HG03196 (cell line): Measurements from ENCODE around the gene SGSM1.

ENCODE experiments used
- ATAC-seq: cut with Tn5 transposase; IDR thresholded peaks from one replicate; pipeline ENCODE4 v1.9.1; 2021; ENCODE audit not compliant: unreplicated experiment

The SGSM1 gene

DNA sequence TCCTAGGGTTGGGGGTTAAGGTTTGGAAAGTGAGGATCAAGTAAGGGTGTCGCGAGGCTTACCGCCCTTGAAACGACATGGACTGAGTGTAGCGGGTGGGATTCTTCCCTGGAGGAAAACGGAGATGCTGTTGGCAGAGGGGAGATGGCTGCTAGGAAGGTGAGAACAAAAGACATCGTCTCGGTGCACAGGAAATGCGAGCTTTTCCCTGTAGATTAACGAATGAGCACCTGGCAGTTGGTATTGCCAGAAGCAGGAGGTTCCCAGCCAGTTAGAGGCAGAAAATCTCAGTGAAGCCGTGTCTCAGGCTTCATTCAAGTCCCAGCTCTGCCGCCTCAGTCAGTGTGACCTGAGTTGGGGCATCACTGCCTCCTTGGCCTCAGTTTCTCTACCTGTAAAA, 141.9 kb downstream of the SGSM1 start:
- no peak for ATAC-seq

DNA sequence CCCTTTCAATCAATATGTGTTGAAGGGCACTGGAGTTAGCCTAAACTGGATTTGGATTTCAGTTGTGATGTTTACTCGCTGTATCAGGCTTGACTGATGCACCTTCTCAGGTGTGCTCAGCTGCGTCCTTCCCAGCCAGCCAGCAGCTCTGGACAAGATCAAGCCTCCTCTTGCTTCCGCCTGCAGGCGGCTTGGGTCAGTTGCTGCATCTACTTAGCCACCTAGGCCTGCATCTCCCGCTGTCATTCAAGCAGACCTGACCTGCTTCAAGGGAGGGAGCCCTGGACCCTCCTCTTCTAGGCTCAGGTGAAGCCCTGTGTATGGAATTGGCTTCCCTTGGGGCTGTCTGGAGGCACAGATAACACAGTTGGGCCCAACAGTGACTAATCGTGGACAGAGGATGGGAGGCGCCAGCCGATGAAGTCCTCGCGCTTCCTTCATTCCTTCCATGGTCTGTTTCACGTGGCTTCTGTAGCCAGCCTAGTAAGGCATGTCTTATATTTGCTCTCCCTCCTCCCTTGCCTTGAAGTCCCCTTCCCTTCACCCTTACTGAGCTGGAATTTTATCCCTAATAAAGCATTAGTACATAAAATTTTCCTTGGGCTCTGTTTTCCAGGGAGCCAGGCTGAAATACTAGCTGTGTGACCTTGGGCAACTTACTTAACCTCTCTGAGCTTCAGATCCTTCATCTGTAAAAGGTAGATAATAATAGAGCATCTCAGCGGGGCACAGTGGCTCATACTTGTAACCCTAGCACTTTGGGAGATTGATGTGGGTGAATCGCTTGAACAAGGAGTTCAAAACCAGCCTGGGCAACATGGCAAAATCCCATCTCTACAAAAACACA, 142.6 kb downstream of the SGSM1 start:
- no peak for ATAC-seq

DNA sequence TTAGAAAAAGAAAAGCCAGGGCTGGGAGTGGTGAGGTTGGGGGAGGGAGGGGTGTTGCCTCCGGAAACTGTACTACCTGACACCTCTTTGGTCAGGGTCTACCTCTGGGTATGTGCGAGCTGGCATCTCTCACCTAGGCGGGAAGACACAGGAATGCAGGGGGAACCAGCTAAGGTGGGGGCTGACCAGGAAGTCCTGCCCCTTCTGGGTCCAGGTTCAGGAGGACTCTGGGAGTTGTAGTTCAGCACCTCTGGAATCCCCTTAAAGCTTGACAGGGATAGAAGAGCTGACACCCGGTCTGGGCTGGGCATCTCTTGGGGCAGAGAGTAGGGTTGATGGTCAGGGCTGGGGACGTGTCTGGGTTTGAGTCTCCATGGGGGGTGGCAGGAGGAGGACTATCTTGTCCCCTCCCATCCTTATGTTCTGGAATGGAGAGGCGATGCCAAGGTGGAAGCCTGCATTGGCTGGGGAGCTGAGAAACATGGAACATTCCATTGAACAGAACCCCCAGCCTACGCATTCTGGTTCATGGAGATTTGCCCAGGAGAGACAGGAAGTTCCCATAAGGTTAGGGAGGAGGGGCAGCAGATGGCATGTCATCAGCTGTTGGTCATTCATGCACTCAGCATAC, 144.4 kb downstream of the SGSM1 start:
- ATAC-seq = no peak

DNA sequence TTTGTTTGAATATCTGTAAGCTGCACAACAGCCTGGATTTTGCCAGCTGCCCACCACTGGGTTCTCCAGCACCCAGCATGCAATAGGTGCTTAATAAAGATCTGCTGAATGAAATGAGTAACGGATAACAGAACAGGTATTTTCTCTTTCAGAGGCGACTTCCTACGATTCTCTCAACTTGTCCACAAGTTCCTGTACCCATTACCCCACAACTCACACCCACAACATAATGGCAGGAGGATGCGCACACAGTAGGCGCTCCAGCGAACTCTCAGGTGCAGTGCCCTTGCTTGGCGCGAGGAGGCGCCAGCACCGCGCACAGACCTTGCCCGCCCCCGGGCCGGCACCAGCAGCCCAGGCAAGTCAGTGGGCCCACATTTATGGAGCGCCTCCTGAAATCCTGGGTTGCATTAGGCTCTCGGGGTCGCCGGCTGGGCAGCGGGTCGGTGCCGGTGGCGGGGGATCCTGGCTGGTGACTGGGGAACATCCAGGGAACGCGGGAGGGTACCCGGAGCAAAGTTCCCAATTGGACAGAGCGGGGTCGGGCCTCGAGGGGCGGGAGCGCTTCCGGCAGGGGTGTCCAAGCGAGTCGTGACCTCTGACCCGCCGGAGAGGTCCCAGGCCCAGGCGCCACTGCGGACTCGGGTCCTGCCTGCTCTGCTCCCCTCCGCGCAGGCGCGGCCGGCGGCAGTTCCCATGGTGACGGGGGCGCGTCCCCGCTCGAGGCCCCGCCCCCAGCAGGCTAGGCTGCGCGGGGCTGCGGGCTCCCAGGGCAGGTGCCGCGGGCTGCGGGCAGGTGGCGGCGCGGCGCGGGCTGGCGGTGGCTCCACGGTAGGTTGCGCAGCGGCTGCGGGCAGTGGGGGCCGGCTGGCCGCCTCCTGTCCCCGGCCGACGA, 146.2 kb downstream of the SGSM1 start, which contains the start of gene KIAA1671:
Gene KIAA1671, plus strand, starts transcription at position 775 of the 895 bp plus-strand sequence. CDS start 75,284 bp downstream, outside the sequence.
- ATAC-seq = no peak

DNA sequence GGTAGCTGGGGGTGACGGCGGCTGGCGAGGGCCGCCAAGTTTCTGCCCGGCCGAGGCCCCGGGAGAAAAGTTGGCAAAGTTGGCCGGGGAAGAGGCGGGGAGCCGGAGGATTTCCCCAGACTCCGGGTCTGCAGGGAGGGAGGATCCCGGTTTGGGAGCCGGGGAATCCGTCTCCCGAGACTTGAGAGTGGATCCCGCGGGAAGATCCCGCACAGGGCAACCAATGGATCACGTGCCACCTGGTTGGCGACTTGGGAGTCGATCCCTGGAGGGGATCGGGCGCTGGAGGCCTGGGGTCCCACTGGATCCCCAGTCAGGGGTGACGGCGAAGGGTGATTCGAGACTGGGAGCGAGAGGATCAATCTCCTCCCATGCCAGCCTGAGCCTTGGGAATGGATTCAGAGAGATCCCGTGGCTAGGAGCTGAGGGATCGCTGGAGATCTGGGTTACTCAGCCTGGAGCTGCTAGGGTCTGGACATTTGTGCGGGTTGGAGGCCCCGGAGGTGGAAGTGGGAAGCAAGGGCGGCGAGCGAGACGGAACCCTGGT, 146.9 kb downstream of the SGSM1 start:
- ATAC-seq = no peak

DNA sequence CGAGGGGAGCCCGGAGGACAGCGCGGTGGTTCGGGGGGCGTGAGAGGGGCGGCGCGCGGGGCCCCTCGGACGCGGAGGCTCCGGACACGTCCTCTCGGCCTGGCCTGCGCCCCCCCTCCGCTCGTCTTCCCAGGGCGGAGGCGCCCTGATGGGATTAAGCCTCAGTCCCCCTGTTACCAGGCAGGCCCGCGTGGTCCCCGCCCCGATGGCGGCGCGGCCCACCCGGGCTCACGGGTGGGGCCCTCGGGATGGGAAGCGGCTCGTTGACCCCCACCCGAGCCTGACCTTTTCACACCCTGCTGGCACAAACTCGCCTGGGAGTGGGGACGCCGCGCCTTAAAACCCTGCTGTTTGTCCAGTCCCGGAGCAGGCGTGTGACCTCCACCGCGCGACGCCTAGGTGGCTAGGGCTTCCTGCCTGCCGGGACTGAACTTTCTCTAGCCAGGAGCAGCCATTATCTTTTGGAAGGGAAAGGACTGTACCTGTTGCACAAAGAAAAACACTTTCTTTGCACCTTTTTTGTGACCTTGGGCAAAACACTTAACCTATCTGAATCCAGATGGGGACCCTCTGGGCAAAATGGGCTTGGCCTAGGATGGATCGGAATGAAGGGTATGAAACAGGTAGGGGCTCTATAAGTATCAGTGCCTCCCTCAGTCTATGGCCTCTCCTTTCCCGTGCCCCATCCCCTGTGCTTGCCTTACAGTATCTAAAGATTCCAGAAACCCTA, 147.5 kb downstream of the SGSM1 start:
- no peak for ATAC-seq

DNA sequence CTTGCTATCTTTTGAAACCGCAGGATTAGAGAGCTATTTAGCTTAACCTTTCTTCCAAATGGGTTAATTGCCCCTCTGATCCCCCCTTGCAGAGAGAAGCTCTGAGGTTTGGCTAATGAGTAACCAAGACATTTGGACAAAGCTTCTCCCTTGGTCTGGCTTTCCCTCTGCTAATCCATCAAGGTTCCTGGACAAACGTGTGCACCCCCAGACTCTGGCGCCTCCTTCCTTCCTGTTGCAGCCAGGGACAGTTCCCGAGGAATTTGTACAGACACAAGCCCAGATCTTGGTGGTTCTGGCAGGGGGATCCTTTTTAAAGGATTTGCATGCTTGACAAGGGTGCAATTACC, 148.1 kb downstream of the SGSM1 start:
- no peak for ATAC-seq

DNA sequence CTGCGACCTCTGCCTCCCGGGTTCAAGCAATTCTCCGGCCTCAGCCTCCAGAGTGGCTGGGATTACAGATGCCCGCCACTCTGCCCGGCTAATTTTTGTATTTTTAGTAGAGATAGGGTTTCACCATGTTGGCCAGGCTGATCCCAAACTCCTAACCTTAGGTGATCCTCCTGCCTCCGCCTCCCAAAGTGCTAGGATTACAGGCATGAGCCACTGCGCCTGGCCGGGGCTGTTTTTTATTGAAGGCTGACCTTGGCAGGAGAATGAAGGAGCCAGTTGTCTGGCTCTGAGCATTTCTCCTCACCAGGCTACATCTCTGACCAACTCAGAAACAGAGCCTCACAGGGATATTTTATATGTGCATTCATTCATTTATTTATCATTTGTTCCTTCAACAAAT, 148.8 kb downstream of the SGSM1 start:
- no peak for ATAC-seq

DNA sequence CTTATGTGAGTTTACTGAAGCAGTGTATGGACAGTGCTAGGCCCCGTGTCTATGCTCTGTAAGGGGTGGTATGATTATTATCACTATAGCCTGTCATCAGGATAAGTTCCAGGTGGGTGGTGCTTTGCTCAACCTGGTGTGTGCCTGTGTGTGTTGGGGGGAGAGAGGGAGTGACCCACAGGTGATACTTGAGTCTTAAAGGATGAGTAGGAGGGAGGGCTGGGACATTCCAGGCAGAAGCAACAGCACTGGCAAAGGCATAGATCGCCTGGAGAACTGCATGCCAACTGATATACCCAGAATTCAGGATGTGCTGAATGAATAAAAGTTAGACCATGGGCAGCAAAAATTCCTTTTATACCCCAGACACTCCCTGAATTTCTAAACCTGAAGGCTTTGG, 151.0 kb downstream of the SGSM1 start:
- ATAC-seq = no peak

DNA sequence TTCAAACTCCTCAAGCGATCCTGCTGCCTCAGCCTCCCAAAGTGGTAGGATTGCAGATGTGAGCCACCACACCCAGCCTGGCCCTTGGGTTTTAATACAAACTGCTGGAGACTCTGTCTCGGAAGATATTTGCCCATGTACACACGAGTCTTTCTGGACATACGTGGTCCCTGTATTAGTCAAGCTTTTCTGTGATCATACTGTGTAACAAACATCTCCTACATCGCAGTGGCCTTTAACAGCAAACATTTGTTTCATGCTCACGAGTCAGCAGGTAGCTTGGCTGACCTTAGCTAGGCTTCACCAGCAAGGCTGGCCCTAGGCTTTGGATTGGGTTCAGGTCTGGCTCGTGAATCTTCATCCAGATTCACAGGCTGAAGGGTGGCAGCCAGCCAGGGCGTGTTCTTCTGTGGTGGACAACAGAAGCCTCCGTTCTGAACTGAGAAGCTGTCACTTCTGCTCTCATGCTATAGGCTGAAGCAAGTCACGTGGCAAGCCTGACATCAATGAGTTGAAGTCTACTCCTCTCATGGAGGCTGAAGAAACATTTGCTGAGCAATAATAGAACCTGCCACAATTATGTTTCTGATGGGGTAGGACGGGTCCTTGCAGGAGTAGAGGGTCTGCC, 155.3 kb downstream of the SGSM1 start:
- no peak for ATAC-seq

DNA sequence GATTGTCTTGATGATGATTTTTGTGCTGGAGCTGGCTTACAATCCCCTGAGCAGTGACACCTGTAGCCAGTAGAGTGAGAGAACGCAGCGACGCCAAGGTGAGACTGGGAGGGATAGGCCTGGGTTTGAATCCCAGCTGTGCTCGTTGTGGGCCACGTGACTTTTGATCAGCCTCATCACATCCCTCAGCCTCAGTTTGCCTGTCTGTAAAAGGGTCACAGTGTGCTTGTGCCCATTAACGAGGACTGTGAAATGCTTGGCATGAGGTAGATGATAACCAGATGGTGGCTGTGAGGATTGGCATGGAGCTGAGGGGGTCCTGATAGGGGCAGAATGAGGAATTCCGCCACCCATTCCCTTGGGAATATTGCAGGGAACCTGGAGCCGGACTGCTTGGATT, 156.1 kb downstream of the SGSM1 start:
- no peak for ATAC-seq

DNA sequence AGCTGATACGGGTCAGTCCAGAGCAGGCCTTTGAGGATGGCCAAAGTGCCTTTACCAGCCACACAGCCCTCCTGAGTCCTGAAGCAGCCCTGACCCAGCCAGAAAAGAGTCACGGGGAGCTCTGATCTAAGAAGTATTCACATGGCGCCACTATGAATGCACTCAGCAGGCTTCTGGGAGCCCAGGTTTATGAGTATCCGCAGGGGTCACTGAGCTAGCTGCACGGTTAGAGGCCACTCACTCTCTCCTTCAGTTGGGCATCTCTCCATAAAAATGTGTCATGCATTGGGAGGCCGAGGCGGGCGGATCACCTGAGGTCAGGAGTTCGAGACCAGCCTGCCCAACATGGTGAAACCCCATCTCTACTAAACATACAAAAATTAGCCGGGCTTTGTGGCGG, 156.8 kb downstream of the SGSM1 start:
- ATAC-seq = no peak

DNA sequence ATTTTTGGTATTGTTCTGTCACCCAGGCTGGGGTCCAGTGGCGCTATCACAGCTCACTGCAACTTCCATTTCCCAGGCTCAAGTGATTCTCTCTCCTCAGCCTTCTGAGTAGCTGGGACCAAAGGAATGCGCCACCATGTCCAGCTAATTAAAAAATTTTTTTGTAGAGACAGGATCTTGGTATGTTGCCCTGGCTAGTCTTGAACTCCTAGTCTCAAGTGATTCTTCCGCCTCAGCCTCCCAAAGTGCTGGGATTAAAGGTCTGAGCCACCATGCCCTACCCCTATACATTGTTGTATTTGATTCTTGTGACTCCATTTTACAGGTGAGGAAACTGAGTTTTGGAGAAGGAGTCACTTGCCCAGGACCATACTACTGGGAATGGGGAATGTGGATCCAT, 158.4 kb downstream of the SGSM1 start:
- no peak for ATAC-seq

DNA sequence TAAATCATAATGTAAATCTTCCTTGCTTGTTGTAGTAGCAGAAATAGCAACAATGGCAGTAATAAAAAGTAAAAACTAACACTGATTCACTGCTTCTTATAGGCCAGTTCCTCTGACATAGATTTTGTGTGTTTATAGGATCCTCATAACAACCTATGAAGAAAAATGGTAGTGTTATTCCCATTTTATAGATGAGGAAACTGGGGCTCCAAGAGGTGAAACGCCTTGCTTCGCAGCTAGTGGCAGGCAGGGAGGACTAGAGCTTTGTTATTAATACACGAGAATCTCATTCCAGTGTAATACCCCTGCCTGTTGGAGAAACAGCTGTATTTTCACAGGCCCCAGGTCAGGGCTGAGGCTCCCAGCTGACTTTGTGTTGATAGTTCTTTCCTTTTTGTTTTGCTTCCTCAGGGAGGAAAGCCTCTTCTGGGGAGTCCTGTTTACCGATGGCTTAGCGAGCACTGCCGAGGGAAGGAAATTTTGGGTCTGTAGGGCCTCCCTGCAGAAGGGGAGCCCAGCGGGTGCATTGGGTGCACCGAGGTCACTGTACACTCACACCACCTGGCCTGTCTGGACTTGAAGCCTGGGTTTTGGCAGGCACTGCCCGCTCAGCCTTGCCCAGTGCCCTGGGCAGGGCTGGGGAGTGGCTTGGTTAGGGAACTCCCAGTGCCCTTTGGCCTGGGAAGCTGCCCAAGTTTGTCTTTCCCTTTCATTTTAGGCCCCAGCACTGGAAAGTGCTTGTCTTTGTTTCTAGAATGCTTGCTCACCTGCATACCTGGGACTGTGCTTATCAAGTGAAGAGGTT, 160.0 kb downstream of the SGSM1 start:
- no peak for ATAC-seq

DNA sequence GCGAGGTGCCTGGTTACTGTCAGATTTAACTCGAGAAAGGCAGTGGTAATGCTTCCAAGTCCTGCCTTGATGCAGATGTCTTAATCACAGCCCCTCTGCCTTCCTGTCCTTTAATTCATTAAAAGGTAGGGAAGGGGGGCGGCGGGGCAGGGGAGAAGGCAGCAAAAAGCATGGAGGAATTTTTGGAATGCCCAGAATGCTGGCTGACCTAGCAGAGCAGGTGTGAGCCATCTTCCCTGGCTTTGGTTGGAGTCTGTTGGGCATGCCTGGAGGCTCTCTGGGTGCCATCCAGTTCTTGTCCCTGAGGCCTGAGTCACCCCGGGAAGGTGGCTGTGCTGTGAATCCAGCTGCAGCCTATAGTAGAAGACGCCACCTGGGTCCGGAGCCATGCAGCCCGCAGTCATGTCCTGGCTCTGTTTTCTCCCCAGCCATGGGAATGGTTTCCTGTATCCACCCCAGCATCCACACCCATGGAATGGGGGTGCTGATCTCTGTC, 162.1 kb downstream of the SGSM1 start:
- no peak for ATAC-seq

DNA sequence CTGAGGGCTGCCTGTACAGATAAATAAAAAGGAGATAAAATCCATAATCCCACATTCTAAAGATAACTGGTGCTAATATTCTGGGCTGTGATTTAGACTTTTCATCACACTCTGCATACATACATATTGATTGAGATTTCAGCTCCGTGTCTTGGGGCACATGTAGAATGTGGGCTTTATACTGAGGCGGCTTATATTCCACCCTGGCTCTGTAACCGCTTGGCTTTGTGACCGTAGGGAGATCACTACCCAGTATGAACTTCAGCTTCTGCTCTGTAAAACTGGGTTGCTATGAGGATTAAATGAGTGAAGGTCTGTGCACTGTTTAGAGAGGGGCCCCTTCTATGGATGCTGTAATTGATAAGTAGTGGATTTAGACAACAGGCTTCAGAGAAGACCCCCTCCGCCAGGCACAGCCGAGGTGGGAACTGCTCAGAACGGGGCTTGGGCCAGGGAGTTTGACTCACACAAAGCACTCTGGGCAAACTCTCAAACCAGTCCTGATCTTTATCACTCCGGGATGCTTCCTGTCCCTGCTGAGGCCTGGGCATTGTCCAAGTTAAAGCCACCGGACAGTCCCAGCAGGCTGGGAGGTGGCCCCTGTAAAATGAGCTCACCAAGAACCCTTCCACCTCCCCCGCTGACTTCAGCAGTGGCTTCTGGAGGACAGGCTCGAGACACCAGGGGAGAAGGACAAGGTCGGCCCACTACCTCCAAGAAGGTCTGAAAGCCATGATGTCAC, 163.7 kb downstream of the SGSM1 start:
- no peak for ATAC-seq

DNA sequence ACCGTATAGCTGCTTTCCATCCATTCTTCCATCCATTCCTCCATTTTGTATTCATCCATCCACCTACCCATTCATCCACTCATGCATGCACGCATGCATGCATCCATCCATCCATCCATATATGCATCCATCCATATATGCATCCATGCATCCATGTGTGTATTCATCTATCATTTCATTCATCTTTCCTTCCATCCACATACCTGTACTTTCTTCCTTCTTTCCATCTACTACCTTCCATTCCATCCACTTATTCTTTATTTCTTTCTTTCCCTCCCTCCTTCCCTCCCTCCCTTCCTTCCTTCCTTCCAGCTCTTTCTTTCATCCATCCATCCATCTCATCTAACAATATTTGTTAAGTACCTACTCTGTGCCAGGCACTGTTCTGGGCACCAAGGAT, 166.4 kb downstream of the SGSM1 start:
- ATAC-seq = no peak

DNA sequence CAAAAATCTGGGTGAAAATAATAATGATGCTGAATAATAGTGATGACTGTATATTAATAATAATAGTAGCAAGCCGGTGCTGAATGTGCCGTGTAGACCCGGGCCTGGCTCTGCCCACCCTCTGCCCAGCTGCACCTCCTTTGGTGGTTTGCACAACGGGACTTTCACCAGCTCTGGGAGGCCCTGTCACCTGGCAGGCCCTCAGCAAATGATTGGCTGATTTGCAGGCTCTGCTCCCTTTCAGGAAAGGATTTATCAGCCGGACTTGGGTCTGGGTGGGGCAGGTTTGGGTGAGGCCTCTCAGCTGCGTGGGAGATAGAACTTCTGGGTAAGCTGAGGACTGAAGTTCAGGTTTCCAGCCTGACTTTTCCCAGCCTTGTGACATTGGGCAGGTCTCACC, 167.9 kb downstream of the SGSM1 start:
- ATAC-seq = no peak
